H1 (cell line): ENCODE measurements around the gene SZT2.

Experiments used
- EZH2 ChIP-seq: fragments of 200-600 bp; sonication (generic); IDR thresholded peaks from 2 replicates; pipeline ENCODE4 v1.7.1; 2012; ENCODE audit warnings: low read depth, mild to moderate bottlenecking, moderate library complexity, low read length, inconsistent platforms; ENCODE audit not compliant: severe bottlenecking
- POLR2A ChIP-seq, 2 experiments: IDR thresholded peaks; 1 replicate in 1 of 2; 2 replicates in 1 of 2; pipeline ENCODE4 v1.6.1; 2011; ENCODE audit warnings: low read depth in 2 of 2, low read length in 2 of 2, mild to moderate bottlenecking in 2 of 2; ENCODE audit errors: control extremely low read depth in 1 of 2
- SIN3A ChIP-seq, 2 experiments: IDR thresholded peaks in 1 of 2; conservative IDR thresholded peaks in 1 of 2; 2 replicates each; pipeline ENCODE4 v1.6.1; 2011 to 2012; ENCODE audit warnings: low read length in 2 of 2, improper control_type of control experiment in 1 of 2, low read depth in 1 of 2, mild to moderate bottlenecking in 1 of 2
- ZNF274 ChIP-seq: IDR thresholded peaks from 2 replicates; pipeline ENCODE4 v1.7.0; 2012; ENCODE audit warnings: low read length, borderline replicate concordance; ENCODE audit errors: extremely low read depth
- TF ChIP-seq, protein P1 (sequence below), 3 experiments: IDR thresholded peaks; 1 replicate in 2 of 3; 2 replicates in 1 of 3; pipeline versions ENCODE4 v1.5.1 to v1.6.1; 2011; ENCODE audit warnings: low read length in 3 of 3, mild to moderate bottlenecking in 3 of 3, inconsistent platforms in 2 of 3, low read depth in 1 of 3, moderate library complexity in 1 of 3; ENCODE audit not compliant: insufficient read depth in 1 of 3; ENCODE audit errors: control extremely low read depth in 1 of 3
- TF ChIP-seq, protein P2 (sequence below): IDR thresholded peaks from 2 replicates; pipeline ENCODE4 v1.6.1; 2012; ENCODE audit warnings: inconsistent platforms

DNA sequence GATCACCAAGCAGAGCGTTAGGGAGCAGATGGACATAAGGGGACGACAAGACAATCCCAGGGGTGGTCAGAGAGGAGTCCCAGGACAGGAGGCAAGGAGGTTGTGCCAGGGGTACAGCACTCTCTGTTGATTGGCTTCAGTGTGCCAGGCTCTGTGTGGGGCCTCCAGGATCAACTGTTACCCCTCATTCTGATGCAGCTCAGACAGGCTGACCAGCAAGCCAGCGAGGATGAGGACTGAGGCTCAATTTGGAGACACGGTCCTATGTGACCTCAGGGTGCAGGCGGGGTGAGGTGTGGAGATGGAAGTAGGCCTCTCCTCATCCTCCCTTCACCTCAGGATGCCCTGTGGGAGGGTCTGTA, 60.0 kb downstream of the SZT2 start:
- TF ChIP-seq, protein P1, sequence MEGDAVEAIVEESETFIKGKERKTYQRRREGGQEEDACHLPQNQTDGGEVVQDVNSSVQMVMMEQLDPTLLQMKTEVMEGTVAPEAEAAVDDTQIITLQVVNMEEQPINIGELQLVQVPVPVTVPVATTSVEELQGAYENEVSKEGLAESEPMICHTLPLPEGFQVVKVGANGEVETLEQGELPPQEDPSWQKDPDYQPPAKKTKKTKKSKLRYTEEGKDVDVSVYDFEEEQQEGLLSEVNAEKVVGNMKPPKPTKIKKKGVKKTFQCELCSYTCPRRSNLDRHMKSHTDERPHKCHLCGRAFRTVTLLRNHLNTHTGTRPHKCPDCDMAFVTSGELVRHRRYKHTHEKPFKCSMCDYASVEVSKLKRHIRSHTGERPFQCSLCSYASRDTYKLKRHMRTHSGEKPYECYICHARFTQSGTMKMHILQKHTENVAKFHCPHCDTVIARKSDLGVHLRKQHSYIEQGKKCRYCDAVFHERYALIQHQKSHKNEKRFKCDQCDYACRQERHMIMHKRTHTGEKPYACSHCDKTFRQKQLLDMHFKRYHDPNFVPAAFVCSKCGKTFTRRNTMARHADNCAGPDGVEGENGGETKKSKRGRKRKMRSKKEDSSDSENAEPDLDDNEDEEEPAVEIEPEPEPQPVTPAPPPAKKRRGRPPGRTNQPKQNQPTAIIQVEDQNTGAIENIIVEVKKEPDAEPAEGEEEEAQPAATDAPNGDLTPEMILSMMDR (IDR thresholded peaks at IDR 0.05; ENCODE audit: control extremely low read depth in 1 of 3, insufficient read depth in 1 of 3, low read depth in 1 of 3, low read length in 3 of 3): no peak
- TF ChIP-seq, protein P2, sequence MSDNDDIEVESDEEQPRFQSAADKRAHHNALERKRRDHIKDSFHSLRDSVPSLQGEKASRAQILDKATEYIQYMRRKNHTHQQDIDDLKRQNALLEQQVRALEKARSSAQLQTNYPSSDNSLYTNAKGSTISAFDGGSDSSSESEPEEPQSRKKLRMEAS: no peak
- TF ChIP-seq SIN3A (conservative IDR thresholded peaks at IDR 0.05 in 1 of 2, IDR thresholded peaks at IDR 0.05 in 1 of 2; ENCODE audit: low read depth in 1 of 2, low read length in 2 of 2) (no peak), ZNF274 (no peak), POLR2A (IDR thresholded peaks at IDR 0.05; ENCODE audit: control extremely low read depth in 1 of 2, low read depth in 2 of 2, low read length in 2 of 2) (no peak), EZH2 (no peak)
